Lower leg skin (tissue), 3 donors: ENCODE measurements around the gene C4BPA.

Experiments used
- CTCF ChIP-seq, 3 donors: fragments of 450-650 bp; IDR thresholded peaks; one replicate each; pipeline ENCODE4 v1.5.1; 2016; ENCODE audit warnings: antibody characterized with exemption in 3 of 3, mild to moderate bottlenecking in 3 of 3, moderate library complexity in 2 of 3
- POLR2A ChIP-seq, 2 donors: fragments of 450-650 bp; IDR thresholded peaks; one replicate each; pipeline ENCODE4 v1.6.1; 2016 to 2017; ENCODE audit warnings: antibody characterized with exemption in 2 of 2, mild to moderate bottlenecking in 1 of 2, moderate library complexity in 1 of 2

GRCh38 chr1:207151920-207152319 lies 47.9 kb downstream of the C4BPA start:
- no peak for TF ChIP-seq CTCF (IDR thresholded peaks at IDR 0.05)
- no peak for TF ChIP-seq POLR2A (IDR thresholded peaks at IDR 0.05)
